Activated naive CD8-positive, alpha-beta T cell (primary cell): ENCODE data around the gene CRYBB2.
"Not testable (repeated sequence)": the region's sequence is repeated elsewhere in the genome, so short reads cannot be mapped to it uniquely, and the experiment has no call there.

Experiments
- H3K27ac Mint-ChIP-seq: one replicate; pipeline ENCODE4 v1.8.0; 2021; ENCODE audit warnings: mixed read lengths
- H3K27me3 Mint-ChIP-seq: one replicate; pipeline ENCODE4 v1.8.0; 2021; ENCODE audit warnings: mixed read lengths
- H3K36me3 Mint-ChIP-seq: one replicate; pipeline ENCODE4 v1.8.0; 2021; ENCODE audit warnings: mixed read lengths
- H3K4me1 Mint-ChIP-seq: one replicate; pipeline ENCODE4 v1.8.0; 2021; ENCODE audit warnings: low read depth, mixed read lengths
- H3K4me3 Mint-ChIP-seq: one replicate; pipeline ENCODE4 v1.8.0; 2021; ENCODE audit warnings: mild to moderate bottlenecking, mixed read lengths
- H3K9me3 Mint-ChIP-seq: one replicate; pipeline ENCODE4 v1.8.0; 2021; ENCODE audit warnings: low read depth, mixed read lengths

CRYBB2 gene

GRCh38 chr22:25219211-25219689 lies at the start of gene CRYBB2:
Gene CRYBB2 (plus strand): TSS chr22:25219639. CDS start chr22:25221430, 1,791 bp downstream.
- Mint-ChIP-seq H3K4me1 (no peaks in the 10 kb centered on the region), H3K36me3 (no peaks in the 10 kb centered on the region), H3K27ac (no peak within 1 kb of the TSS), H3K9me3 (no peaks in the 10 kb centered on the region), H3K27me3 (peaks cover 5% of the 10 kb centered on the region), H3K4me3 (no peak within 1 kb of the TSS)

- Mint-ChIP-seq H3K27me3 (no peaks in the 10 kb centered on the region), H3K36me3 (no peaks in the 10 kb centered on the region)
Measured at GRCh38 chr22:25170426-25170980, 48.9 kb upstream of the CRYBB2 start.

DNA sequence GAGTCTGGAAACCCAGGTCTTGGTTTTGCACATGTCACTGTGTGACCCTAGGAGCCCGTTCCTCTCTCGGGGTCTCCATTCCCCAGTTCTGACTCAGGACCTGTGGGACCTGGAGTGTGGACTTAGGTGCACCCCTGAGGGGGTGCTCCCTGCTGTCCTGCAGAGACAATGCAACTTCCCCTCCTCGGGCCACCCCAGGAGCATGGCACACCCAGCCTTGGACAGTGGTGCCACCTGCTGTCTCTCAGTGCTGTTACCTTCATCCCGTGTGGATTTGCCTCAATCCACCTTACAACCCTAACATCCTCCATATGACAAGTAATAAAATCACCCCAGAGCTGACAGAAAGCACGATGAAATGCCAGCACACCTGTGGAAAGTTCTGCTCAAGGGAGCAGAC lies 47.3 kb upstream of the CRYBB2 start:
- peaks cover 2% of the 10 kb centered on the region for H3K36me3 Mint-ChIP-seq
- H3K4me1 Mint-ChIP-seq: no peaks in the 10 kb centered on the region
- H3K4me3 Mint-ChIP-seq: no peak overlapping the region
- no peaks in the 10 kb centered on the region for H3K27me3 Mint-ChIP-seq
- H3K27ac Mint-ChIP-seq: no peak overlapping the region
- no peaks in the 10 kb centered on the region for H3K9me3 Mint-ChIP-seq

More at GRCh38 chr22:25170426-25170980, 48.9 kb upstream of the CRYBB2 start:
- Mint-ChIP-seq H3K4me3 (no peak overlapping the region), H3K9me3 (no peaks in the 10 kb centered on the region), H3K4me1 (no peaks in the 10 kb centered on the region), H3K27ac (no peak overlapping the region)

DNA sequence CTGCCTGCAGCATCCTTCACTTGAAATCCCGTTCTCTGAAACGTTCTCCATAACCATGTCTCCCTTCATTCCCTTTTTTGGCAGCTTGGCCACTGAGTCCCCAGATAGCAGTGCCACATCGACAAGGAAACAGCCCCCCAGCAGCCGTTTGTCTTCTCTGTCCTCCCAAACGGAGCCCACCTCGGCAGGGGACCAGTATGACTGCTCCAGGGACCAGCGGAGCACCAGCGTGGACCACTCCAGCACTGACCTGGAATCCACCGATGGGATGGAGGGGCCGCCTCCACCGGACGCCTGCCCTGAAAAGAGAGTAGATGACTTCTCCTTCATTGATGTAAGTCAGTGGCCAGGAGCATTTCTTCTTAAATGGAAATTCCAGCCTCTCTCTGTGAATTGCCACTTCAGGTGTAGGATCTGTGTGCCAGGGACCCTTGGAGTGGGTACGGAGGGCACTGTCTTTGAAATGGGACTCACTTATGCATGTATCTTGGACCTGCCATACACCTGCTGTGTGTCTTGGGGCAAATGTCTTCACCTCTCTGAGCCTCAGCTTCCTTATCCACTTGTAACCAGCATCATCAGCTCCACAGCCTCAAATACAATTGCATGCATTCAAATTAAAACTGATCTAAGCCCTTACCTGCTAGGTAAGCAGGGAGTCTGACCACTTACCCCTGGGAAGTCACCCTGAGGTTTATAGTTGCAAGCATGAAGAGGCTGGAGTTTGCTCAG lies 45.1 kb upstream of the CRYBB2 start:
- no peaks in the 10 kb centered on the region for H3K9me3 Mint-ChIP-seq
- no peaks in the 10 kb centered on the region for H3K27me3 Mint-ChIP-seq
- H3K27ac Mint-ChIP-seq: no peak overlapping the region
- peaks cover 3% of the 10 kb centered on the region for H3K36me3 Mint-ChIP-seq
- no peak overlapping the region for H3K4me3 Mint-ChIP-seq
- no peaks in the 10 kb centered on the region for H3K4me1 Mint-ChIP-seq

DNA sequence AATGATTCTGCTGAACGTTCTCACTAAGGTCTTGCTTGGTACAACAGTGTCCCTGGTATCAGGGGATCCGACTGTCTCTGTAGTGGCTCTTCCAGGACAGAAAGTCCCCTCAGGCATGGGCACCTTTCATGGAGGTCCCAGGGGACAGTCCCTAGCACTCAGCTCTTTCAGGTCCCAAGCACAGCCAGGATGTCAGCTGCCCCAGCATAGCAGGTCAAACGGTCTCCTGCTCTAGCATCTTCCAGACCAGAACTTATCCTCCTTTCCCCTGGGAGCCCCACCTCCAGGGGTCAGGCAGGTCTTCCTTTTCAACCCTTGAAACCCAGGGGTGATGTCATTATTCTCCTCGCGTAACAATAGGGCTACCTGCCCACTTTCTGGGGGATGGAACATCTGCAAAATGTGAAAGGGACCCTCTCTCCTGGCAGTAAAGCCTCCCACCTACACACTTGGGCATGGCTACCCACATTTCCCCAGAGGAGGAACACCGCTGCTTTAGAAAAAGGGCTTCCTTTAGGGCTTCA lies 44.5 kb upstream of the CRYBB2 start:
- Mint-ChIP-seq H3K4me3 (no peak overlapping the region), H3K27ac (no peak overlapping the region), H3K27me3 (no peaks in the 10 kb centered on the region), H3K36me3 (peaks cover 9% of the 10 kb centered on the region), H3K9me3 (peaks cover 5% of the 10 kb centered on the region), H3K4me1 (no peaks in the 10 kb centered on the region)

DNA sequence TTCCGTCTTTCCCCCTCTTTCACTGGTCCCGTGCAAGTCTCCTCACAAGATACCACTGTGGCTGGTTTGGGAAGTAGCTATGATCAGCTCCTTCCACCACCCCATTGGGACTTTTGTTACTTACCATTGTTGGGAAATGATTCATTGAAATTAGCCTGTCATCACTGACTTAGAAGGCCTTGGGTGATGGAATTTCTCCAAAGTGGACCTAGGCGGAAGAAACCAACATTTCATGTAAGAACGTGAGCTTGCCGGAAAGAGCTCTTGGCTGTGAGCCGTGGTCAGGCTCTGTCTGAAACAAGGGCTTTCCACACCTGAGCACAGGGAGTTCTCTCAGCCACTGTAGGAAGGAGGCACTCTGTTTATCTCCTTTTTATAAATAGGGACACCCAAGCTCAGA lies 43.3 kb upstream of the CRYBB2 start:
- Mint-ChIP-seq H3K27me3 (no peaks in the 10 kb centered on the region), H3K4me3 (no peak overlapping the region), H3K27ac (no peak overlapping the region)

DNA sequence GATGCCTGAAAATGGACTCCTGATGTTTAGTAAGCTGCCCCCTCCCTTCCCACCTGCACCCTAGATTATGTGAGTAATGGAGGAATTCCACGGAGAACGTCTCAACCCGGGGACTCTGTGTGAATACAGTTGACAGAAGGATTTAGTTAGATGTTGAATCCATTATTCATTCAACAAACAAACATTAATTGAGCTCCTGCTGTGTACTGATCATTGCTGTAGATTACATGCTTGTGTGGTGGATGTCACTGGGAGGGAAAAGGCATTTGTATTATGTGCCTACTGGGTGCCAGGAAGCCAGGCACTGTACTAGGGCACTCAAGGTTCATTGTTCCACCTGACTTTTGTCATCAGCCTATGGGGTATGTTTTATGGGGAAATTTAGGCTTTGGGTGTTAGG lies 42.6 kb upstream of the CRYBB2 start:
- Mint-ChIP-seq H3K36me3 (peaks cover 10% of the 10 kb centered on the region), H3K4me3 (no peak overlapping the region), H3K4me1 (no peaks in the 10 kb centered on the region), H3K27me3 (no peaks in the 10 kb centered on the region), H3K9me3 (peaks cover 6% of the 10 kb centered on the region), H3K27ac (no peak overlapping the region)

More for the DNA sequence above, 43.3 kb upstream of the CRYBB2 start:
- Mint-ChIP-seq H3K9me3 (peaks cover 6% of the 10 kb centered on the region), H3K4me1 (no peaks in the 10 kb centered on the region), H3K36me3 (peaks cover 10% of the 10 kb centered on the region)

DNA sequence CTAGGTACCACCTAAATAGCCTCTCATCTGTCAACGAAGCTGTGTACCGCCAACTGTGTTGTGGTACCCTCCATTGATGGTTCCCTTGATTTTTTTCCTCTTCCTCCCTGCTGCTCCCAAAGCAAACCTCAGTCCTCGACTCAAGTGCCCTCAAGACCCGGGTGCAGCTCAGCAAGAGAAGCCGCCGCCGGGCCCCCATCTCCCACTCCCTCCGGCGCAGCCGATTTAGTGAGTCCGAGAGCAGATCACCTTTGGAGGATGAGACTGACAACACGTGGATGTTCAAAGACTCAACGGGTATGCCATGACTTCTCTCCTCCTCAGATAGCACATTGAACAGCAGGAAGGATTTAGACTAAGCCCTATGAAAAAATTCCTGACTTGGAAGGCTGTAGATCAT lies 42.2 kb upstream of the CRYBB2 start:
- Mint-ChIP-seq H3K36me3 (peaks cover 11% of the 10 kb centered on the region), H3K27me3 (no peaks in the 10 kb centered on the region), H3K4me1 (no peaks in the 10 kb centered on the region), H3K27ac (no peak overlapping the region), H3K4me3 (no peak overlapping the region), H3K9me3 (peaks cover 6% of the 10 kb centered on the region)

GRCh38 chr22:25177895-25178294 lies 41.5 kb upstream of the CRYBB2 start:
- Mint-ChIP-seq H3K4me1 (no peaks in the 10 kb centered on the region), H3K4me3 (no peak overlapping the region), H3K27ac (no peak overlapping the region), H3K27me3 (no peaks in the 10 kb centered on the region), H3K9me3 (peaks cover 6% of the 10 kb centered on the region), H3K36me3 (peaks cover 13% of the 10 kb centered on the region)

DNA sequence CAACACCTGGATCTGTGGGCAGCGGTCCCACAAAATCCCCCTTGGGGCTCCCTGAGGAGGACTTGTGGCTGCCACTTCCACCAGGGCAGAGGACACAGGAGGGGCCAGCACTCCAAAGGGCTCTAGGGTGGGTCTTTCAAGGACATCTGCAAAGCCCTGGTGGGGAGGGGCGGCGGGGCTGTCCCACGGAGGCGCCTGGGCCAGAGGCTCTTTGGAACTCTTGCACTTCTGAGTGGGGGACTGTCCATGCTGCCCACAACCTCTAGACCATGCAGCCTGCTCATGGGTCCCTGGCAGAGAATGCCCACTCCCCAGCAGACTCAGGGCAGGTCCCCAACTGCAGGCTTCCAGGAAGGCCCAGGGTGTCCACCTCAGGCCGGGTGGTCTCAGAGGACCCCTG lies 41.1 kb upstream of the CRYBB2 start:
- not testable (repeated sequence) for H3K27me3 Mint-ChIP-seq, H3K9me3 Mint-ChIP-seq, H3K4me3 Mint-ChIP-seq, H3K27ac Mint-ChIP-seq, H3K4me1 Mint-ChIP-seq
- peaks cover 13% of the 10 kb centered on the region for H3K36me3 Mint-ChIP-seq

- not testable (repeated sequence) for H3K27ac Mint-ChIP-seq, H3K4me3 Mint-ChIP-seq, H3K27me3 Mint-ChIP-seq, H3K4me1 Mint-ChIP-seq, H3K9me3 Mint-ChIP-seq
- H3K36me3 Mint-ChIP-seq: peaks cover 13% of the 10 kb centered on the region
Measured at GRCh38 chr22:25178869-25179631, 40.4 kb upstream of the CRYBB2 start.

GRCh38 chr22:25182131-25183110 lies 37.0 kb upstream of the CRYBB2 start:
- peaks cover 6% of the 10 kb centered on the region for H3K9me3 Mint-ChIP-seq
- H3K27ac Mint-ChIP-seq: no peak overlapping the region
- H3K27me3 Mint-ChIP-seq: no peaks in the 10 kb centered on the region
- no peaks in the 10 kb centered on the region for H3K4me1 Mint-ChIP-seq
- H3K36me3 Mint-ChIP-seq: peaks cover 14% of the 10 kb centered on the region
- H3K4me3 Mint-ChIP-seq: no peak overlapping the region

GRCh38 chr22:25183949-25184619 lies 35.4 kb upstream of the CRYBB2 start:
- Mint-ChIP-seq H3K9me3 (peaks cover 6% of the 10 kb centered on the region), H3K4me1 (no peaks in the 10 kb centered on the region), H3K27ac (no peak overlapping the region), H3K36me3 (peaks cover 14% of the 10 kb centered on the region), H3K27me3 (no peaks in the 10 kb centered on the region), H3K4me3 (no peak overlapping the region)

DNA sequence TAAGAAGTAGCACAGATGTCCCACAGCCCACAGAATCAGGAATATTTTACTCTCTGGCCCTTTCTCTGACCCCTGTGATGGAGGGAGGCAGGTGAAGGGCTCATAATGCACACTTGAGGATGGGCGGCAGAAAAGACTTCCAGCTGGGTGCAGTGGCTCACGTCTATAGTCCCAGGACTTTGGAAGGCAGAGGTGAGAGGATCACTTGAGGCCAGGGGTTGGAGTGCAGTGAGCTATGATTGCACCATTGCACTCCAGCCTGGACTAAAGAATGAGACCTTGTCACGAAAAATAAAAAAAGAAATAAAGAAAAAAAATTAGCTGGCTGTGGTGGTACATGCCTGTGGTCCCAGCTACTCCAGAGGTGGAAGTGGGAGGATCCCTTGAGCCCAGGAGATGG lies 33.3 kb upstream of the CRYBB2 start:
- Mint-ChIP-seq H3K27ac (no peak overlapping the region), H3K4me1 (no peaks in the 10 kb centered on the region), H3K27me3 (no peaks in the 10 kb centered on the region), H3K4me3 (no peak overlapping the region), H3K36me3 (peaks cover 6% of the 10 kb centered on the region), H3K9me3 (no peaks in the 10 kb centered on the region)
